ENCODE data around the gene C6orf132.
"Not testable (repeated sequence)": the region's sequence is repeated elsewhere in the genome, so short reads cannot be mapped to it uniquely, and the experiment has no call there.

Gene C6orf132

GRCh38 chr6:42142118-42142835 lies at the start of gene C6orf132:
Gene C6orf132 (minus strand): TSS chr6:42142620. CDS start chr6:42142444, 176 bp downstream.
- no peak for DNase-seq (ENCODE audit: low read depth in 2 of 2)

- DNase-seq (ENCODE audit: low read depth in 2 of 2), result peak; percentile 58 to 64
These were observed 48.2 kb upstream of the C6orf132 start for GRCh38 chr6:42190554-42191183.

DNA sequence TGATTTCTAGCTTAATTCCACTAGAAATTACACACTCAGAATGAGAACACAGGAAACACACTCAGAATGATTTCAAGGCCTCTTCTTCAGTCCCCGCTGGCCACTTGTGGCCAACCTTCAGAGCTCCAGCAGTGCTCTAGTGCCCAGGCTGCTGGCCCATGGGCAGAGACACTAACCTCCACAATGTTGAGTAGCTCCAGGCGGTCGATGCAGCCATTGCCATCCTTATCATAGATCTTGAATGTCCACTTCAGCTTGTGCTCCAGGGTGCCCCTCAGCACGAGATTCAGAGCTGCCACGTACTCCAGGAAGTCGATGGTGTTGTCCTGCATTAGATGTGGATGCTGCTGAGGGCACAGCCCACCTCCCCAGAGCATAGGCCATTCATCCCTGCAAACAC lies 46.0 kb upstream of the C6orf132 start:
- no peak for DNase-seq (ENCODE audit: low read depth in 2 of 2)

DNA sequence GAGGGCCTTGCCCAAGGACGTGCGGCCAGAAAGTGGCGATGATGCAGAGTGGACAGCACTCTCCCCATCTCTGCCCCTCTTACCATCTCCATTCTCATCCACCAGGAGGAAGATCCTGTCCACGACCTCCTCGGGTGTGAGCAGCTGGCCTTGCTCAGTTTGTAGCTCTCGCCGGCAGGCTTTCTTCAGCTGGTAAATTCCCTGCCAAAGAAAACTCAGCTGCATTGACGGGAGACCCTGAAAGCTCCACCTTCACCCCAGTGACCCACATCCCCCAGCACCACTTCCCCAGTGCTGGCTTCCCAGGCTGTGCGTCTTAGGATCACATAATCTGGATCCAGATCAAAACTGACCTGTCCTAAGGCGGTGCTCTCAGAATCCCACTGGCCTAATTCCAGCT lies 43.2 kb upstream of the C6orf132 start:
- DNase-seq (ENCODE audit: low read depth in 2 of 2), result no peak

- DNase-seq (ENCODE audit: low read depth in 2 of 2), result no peak
These were observed 42.1 kb upstream of the C6orf132 start for GRCh38 chr6:42184475-42184874.

DNA sequence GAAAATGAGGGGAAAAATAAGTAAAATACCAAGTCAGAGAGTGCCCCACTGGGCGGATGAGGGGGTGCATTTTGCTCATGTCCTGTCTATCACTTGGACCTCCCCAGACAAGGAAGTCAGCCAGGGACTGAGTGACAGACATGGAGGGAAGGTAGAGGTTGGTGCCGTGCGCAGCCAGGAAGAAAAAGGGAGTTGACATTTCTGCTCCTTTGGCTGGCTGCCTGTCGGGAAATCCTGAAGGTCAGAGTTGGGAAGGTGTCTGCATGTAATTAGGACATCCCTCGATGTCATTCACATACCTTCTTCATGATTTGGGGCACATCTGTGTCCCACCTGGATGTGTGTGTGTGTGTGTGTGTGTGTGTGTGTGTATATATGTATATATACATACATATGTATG lies 39.7 kb upstream of the C6orf132 start:
- DNase-seq (ENCODE audit: low read depth in 2 of 2), result no peak

DNA sequence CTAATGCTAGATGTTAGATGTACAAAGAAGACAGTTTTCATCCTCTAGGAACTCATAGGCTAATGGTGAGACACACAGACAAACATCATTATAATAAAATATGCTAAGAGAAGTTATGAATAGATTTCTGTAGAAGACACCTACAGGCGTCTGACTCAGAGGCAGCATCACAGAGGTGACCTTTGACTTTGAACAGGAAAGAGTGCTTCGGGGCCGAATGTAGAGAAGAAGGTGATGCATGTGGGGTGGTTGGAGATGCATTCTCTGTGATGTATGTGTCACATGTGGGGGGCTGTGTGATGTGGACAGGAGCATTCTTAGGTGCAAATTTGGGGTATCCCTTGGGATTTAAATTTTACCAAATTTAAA lies 37.5 kb upstream of the C6orf132 start:
- DNase-seq (ENCODE audit: low read depth in 2 of 2), result no peak

DNA sequence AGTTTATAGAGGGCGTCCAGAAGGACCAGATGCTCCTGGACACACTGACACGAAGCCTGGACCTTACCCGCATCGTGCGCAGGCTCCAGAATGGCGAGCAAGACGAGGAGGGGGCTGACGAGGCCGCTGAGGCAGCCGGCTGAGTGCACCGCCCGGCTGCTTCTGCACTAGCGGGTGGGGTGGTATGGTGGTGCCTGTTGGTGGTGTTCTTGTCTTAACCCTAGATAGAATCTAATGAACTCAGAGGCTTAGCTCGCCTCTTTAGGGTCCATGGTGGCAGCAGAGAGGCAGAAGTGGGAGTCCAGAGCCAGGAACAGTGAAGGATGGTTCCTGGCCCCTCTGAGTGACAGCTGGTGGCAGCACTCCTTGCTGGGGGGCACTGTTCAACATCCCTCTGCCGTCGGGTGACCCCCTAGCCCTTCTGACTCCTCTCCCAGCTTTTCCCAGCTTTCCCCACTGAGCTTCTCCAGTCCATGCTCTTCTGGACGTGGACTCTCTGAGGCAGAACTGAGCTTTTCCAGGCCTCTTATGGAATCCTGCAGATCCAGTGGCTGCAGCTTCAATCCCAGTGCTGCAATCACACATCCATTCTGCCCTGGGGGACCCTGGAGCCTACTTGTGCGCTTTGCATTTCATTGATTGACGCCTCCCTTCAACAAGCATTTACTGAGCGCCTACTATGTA lies 37.0 kb upstream of the C6orf132 start:
- no peak for DNase-seq (ENCODE audit: low read depth in 2 of 2)

DNA sequence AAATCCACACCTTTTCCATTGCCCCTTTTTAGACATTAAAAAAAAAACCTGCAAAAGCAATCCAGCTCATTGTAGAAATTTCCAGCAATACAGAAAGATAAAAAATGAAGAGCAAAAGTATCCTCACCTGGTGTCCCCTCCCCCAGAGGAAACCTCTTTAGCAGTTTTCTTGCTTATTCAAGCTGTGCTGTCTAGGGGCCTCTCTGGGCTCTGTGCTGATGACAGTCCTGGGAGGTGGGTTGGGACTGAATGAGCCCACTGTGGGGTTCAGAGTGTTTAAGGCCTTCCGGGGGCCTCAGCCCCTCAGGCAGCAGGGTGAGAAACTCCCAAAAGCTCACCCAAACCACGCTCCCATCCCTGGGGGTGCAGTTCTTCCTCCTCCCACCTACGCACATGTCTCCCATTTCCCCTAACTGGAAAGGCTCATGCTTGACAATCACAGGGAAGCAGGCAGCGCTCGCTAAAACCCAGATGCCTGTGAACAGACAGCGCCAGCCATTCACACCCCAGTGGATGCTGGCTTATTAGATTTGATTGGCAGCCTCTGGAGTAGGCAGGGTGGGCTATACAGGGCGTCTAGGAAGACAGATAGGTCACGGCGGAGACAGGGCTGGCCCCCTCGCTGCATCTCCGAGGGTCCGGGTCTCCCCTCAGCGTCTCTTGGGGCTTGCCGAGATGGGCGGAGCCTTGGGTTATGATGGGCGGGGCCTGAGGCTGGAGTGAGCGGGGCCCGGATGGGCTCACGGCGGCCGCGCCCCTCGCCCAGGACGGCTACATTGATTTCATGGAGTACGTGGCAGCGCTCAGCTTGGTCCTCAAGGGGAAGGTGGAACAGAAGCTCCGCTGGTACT lies 35.3 kb upstream of the C6orf132 start:
- no peak for DNase-seq (ENCODE audit: low read depth in 2 of 2)

- DNase-seq (ENCODE audit: low read depth in 2 of 2), result no peak
These were observed 34.6 kb upstream of the C6orf132 start for GRCh38 chr6:42176981-42177380.

GRCh38 chr6:42175860-42176259 lies 33.4 kb upstream of the C6orf132 start:
- DNase-seq (ENCODE audit: low read depth in 2 of 2), result no peak

GRCh38 chr6:42173101-42173500 lies 30.7 kb upstream of the C6orf132 start, which contains the start of gene GUCA1A:
Gene GUCA1A (plus strand): TSS chr6:42173364. CDS start chr6:42173614, 250 bp downstream.
- no peak for DNase-seq (ENCODE audit: low read depth in 2 of 2)

DNA sequence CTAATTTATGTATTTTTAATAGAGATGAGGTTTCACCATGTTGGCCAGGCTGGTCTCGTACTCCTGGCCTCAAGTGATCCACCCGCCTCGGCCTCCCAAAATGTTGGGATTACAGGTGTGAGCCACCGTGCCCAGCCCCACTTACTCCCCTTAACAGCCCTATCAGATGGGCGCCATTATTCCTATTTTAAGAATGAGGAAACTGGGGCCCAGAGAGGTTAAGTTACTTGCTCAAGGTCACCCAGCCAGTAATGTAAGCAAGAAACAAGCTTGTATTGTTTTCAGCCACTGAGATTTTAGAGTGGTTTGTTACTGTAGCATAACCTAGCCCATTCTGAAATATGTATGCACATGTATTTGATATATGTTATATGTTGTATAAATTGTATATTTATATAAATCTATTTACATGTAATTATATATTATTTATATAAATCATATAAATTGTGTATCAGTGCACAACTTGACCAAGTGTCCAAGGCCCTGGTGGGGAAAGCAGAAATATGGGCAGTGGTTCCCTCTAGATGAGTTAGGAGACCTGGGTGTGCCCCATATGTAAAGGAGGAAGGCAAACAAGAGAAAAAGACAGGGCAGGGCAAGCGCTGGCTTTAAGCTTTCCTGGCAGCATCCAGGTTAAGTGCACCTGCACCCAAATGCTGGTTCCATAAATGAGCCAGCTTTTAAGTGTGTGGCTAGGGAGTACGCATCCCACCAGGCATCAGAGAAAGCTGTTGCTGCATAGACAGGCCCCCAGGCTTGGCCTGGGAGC lies 29.6 kb upstream of the C6orf132 start:
- DNase-seq (ENCODE audit: low read depth in 2 of 2), result no peak

- DNase-seq (ENCODE audit: low read depth in 2 of 2), result not testable (repeated sequence)
These were observed 27.4 kb upstream of the C6orf132 start for GRCh38 chr6:42169780-42170179.

- DNase-seq (ENCODE audit: low read depth in 2 of 2), result no peak
These were observed 26.2 kb upstream of the C6orf132 start for GRCh38 chr6:42168650-42169049.

DNA sequence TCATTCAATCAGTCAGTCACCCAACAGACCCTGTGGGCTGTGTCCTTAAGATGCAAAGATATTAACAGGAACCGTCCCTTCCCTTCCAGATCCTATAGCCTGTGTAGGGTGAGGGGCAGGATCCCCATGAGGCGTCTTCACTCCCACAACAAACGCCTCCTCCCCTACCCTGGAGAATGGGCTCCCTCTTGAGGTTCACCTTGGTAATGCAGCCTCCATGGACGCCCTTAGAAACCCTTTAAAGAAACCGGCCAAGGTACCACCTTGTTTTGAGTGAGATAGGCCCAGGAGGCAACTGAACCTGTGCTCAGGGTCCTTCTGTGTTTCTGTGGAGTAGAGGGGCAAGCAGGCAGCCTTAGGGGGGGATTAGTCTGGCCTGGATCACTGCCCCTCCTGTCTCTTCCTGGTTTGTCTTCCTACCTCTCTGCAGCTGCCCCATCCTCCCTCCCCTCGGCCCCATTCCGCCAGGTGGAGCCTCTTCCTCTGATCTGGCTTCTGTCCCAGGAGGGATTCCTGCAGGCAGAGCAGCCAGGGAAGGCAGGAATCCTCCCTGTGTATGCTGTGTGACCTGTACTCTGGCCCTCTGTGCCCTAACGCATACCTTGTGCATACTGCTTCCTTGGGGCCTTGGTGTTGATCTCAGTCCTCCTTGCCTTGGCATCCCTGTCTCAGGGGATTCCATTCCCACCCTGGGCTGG lies 24.2 kb upstream of the C6orf132 start:
- DNase-seq (ENCODE audit: low read depth in 2 of 2), result peak; percentile 45 to 50

GRCh38 chr6:42165016-42165415 lies 22.6 kb upstream of the C6orf132 start:
- no peak for DNase-seq (ENCODE audit: low read depth in 2 of 2)

GRCh38 chr6:42163981-42164380 lies 21.6 kb upstream of the C6orf132 start:
- DNase-seq (ENCODE audit: low read depth in 2 of 2), result no peak

DNA sequence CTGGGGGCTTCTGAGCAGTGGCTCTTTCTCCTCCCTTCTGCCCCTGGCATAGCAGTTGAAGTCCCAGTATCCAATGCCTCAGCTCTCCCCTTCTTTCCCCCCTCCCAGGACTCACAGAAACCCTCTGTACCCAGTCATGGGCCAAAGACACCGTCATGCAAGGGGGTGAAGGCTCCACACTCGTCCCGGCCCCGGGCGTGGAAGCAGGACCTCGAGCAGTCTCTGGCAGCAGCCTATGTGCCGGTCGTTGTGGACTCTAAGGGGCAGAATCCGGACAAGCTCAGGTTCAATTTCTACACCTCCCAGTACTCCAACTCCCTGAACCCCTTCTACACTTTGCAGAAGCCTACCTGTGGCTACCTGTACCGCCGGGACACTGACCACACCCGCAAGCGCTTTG lies 20.4 kb upstream of the C6orf132 start:
- DNase-seq (ENCODE audit: low read depth in 2 of 2), result no peak

DNA sequence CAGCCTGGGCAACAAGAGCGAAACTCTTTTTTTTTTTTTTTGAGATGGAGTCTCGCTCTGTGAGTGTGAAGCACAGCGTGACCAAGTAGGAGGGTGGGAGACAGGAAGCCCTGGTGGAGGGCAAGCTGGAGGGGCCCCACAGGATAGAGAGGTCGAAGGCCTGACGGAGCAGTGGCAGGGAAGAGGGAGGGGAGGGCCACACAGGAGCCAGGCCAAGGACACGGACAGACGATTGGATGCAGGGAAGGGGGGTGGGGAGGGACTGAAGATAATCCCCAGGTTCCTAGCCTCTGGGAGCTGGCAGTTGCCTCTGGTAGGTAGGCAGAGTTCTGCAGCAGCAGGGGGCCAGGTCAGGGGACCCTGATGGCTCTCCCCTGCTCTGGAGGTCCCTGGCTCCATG lies 20.0 kb upstream of the C6orf132 start:
- no peak for DNase-seq (ENCODE audit: low read depth in 2 of 2)

Measured in fibroblast of skin of left quadriceps (primary cell).